Rectal smooth muscle tissue (tissue), 1 donor: ENCODE data around the gene SEMG1.

Experiments used
- H3K27ac ChIP-seq: one replicate; pipeline ENCODE4 v1.7.0; 2013; ENCODE audit warnings: low read depth, low read length, inconsistent platforms
- H3K27me3 ChIP-seq: one replicate; pipeline ENCODE4 v1.7.0; 2013; ENCODE audit warnings: low read length; ENCODE audit not compliant: control insufficient read depth, insufficient read depth
- H3K36me3 ChIP-seq: one replicate; pipeline ENCODE4 v1.7.0; 2013; ENCODE audit warnings: low read length; ENCODE audit not compliant: control insufficient read depth, insufficient read depth
- H3K4me1 ChIP-seq: one replicate; pipeline ENCODE4 v1.7.0; 2013; ENCODE audit warnings: low read length; ENCODE audit not compliant: control insufficient read depth, insufficient read depth
- H3K4me3 ChIP-seq: one replicate; pipeline ENCODE4 v1.7.0; 2013; ENCODE audit warnings: low read length
- H3K9ac ChIP-seq: one replicate; pipeline ENCODE4 v1.7.0; 2013; ENCODE audit warnings: low read length

SEMG1 gene

DNA sequence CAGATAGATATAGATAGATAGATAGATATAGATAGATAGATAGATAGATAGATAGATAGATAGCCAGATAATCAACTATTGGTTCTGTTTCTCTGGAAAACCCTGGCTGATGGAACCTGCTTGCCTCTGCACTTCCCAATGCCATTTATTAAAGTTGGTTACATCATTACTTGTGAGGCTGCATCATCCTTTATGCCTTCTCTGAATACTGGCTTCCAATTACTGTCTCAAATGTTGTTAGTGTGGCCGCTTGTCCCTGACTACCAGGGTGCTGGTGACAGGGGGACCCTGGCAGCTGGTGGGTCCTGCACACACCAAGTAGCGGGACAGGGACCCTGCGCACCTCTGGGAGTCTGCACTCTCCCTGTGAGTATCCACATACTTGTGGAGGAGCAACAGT is 51.4 kb downstream of the SEMG1 start:
- peaks cover 3% of the 10 kb centered on the region for H3K27me3 ChIP-seq
- no peak overlapping the region for H3K9ac ChIP-seq
- H3K27ac ChIP-seq: no peak overlapping the region
- no peak overlapping the region for H3K4me3 ChIP-seq
- no peaks in the 10 kb centered on the region for H3K36me3 ChIP-seq
- no peaks in the 10 kb centered on the region for H3K4me1 ChIP-seq

DNA sequence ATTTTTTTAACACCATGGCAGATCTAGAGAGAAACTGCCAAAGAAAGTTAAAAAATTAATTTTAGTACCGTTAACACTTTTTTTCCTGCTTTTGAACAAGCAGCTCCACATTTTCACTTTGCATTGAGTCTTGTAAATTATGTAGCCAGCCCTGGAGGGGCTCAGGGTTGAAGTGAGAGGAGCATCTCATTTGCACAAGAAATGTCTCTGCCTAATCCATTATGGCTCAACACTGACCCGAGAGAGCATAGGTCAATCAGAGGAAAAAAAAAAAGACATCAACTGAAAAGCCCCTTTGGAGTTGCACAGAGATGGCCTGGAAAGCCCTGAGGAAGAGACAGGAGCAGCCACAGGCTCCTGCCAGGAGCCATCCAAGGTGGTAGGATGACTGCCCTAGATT is 51.8 kb downstream of the SEMG1 start:
- Histone ChIP-seq H3K4me3 (no peak overlapping the region), H3K9ac (no peak overlapping the region), H3K36me3 (no peaks in the 10 kb centered on the region), H3K27ac (no peak overlapping the region), H3K27me3 (peaks cover 3% of the 10 kb centered on the region), H3K4me1 (no peaks in the 10 kb centered on the region)
